Measurements from ENCODE around the gene PIGZ.

The PIGZ gene

GRCh38 chr3:196965112-196965803 lies 3.4 kb downstream of the PIGZ start:
- Histone ChIP-seq H3K27me3 (replicated peaks) (peaks cover 8% of the 10 kb centered on the region), H3K4me3 (ENCODE audit: low read depth, low read length) (no peak overlapping the region), H3K36me3 (replicated peaks) (no peaks in the 10 kb centered on the region), H3K27ac (no peak overlapping the region)
- TF ChIP-seq, protein P1, sequence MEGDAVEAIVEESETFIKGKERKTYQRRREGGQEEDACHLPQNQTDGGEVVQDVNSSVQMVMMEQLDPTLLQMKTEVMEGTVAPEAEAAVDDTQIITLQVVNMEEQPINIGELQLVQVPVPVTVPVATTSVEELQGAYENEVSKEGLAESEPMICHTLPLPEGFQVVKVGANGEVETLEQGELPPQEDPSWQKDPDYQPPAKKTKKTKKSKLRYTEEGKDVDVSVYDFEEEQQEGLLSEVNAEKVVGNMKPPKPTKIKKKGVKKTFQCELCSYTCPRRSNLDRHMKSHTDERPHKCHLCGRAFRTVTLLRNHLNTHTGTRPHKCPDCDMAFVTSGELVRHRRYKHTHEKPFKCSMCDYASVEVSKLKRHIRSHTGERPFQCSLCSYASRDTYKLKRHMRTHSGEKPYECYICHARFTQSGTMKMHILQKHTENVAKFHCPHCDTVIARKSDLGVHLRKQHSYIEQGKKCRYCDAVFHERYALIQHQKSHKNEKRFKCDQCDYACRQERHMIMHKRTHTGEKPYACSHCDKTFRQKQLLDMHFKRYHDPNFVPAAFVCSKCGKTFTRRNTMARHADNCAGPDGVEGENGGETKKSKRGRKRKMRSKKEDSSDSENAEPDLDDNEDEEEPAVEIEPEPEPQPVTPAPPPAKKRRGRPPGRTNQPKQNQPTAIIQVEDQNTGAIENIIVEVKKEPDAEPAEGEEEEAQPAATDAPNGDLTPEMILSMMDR (IDR thresholded peaks at IDR 0.05; ENCODE audit: low read depth, low read length, missing control alignments), result no peak
- DNase-seq, result no peak
- in situ Hi-C loops (cut with HindIII; ENCODE audit: low pct_ligation_motif_present, low sequenced_read_pairs), result no loop called here

DNA sequence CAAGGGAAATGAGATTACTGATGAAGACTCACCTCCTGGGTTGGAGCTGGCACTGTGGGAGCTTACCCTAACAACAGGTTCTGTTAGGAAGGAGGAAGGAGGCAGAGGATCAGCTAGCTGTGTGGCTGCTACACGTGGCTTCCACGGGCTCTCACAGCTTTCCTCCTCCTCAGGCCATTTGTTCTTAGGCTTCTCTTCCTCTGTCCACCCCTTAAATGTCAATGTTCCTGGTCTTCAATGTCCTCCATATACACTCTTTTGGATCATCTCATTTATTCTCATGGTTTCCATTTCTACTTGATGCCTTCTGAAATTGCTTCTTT lies 5.0 kb downstream of the PIGZ start:
- H3K4me3 ChIP-seq (ENCODE audit: low read depth, low read length), result no peak overlapping the region
- DNase-seq, result no peak
- no peak overlapping the region for H3K27ac ChIP-seq
- TF ChIP-seq, protein P1 (IDR thresholded peaks at IDR 0.05; ENCODE audit: low read depth, low read length, missing control alignments), result no peak
- H3K27me3 ChIP-seq (replicated peaks), result peaks cover 8% of the 10 kb centered on the region
- in situ Hi-C loops (cut with HindIII; ENCODE audit: low pct_ligation_motif_present, low sequenced_read_pairs), result no loop called here
- H3K36me3 ChIP-seq (replicated peaks), result no peaks in the 10 kb centered on the region

- Histone ChIP-seq H3K4me3 (ENCODE audit: low read depth, low read length) (no peak overlapping the region), H3K36me3 (replicated peaks) (no peaks in the 10 kb centered on the region), H3K27ac (no peak overlapping the region), H3K27me3 (replicated peaks) (peaks cover 4% of the 10 kb centered on the region)
- DNase-seq, result no peak
- in situ Hi-C loops (cut with HindIII; ENCODE audit: low pct_ligation_motif_present, low sequenced_read_pairs), result no loop called here
- TF ChIP-seq, protein P1 (IDR thresholded peaks at IDR 0.05; ENCODE audit: low read depth, low read length, missing control alignments), result no peak
Measured at GRCh38 chr3:196962930-196963630, 5.6 kb downstream of the PIGZ start.

DNA sequence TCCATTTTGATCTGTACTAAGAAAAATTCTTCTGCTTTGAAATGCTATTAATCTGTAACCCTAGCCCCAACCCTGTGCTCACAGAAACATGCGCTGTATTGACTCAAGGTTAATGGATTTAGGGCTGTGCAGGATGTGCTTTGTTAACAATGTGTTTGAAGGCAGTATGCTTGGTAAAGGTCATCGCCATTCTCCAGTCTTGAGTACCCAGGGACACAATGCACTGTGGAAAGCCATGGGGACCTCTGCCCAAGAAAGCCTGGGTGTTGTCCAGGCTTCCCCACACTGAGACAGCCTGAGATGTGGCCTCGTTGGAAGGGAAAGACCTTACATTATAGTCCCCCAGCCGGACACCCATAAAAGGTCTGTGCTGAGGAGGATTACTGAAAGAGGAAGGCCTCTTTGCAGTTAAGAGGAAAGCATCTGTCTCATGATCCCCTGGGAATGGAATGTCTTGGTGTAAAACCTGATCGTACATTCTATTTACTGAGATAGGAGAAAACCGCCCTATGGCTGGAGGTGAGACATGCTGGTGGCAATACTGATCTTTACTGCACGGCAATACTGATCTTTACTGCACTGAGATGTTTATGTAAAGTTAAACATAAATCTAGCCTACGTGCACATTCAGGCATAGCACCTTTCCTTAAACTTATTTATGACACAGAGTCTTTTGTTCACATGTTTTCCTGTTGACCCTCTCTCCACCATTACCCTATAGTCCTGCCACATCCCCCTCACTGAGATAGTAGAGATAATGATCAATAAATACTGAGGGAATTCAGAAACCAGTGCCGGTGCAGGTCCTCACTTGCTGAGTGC lies 6.3 kb downstream of the PIGZ start:
- TF ChIP-seq, protein P1 (IDR thresholded peaks at IDR 0.05; ENCODE audit: low read depth, low read length, missing control alignments), result no peak
- no peak for DNase-seq
- no peak overlapping the region for H3K4me3 ChIP-seq (ENCODE audit: low read depth, low read length)
- no peaks in the 10 kb centered on the region for H3K36me3 ChIP-seq (replicated peaks)
- peaks cover 3% of the 10 kb centered on the region for H3K27me3 ChIP-seq (replicated peaks)
- in situ Hi-C loops (cut with HindIII; ENCODE audit: low pct_ligation_motif_present, low sequenced_read_pairs), result no loop called here
- no peak overlapping the region for H3K27ac ChIP-seq

GRCh38 chr3:196954832-196955231 lies 13.8 kb downstream of the PIGZ start:
- H3K4me3 ChIP-seq (ENCODE audit: low read depth, low read length), result no peak overlapping the region
- no peak for DNase-seq
- H3K27ac ChIP-seq, result no peak overlapping the region
- in situ Hi-C loops (cut with HindIII; ENCODE audit: low pct_ligation_motif_present, low sequenced_read_pairs), result no loop called here
- H3K27me3 ChIP-seq (replicated peaks), result no peaks in the 10 kb centered on the region
- no peaks in the 10 kb centered on the region for H3K36me3 ChIP-seq (replicated peaks)
- TF ChIP-seq, protein P1 (IDR thresholded peaks at IDR 0.05; ENCODE audit: low read depth, low read length, missing control alignments), result no peak
